GM19035 (cell line): ENCODE data around the gene NUTM2A.
A peak's percentile ranks its signal among the peaks of the same experiment; 100 is the strongest.
"Not testable (repeated sequence)": the region's sequence is repeated elsewhere in the genome, so short reads cannot be mapped to it uniquely, and the experiment has no call there.

Experiments
- ATAC-seq: cut with Tn5 transposase; IDR thresholded peaks from one replicate; pipeline ENCODE4 v1.9.1; 2021; ENCODE audit not compliant: unreplicated experiment

Gene NUTM2A

GRCh38 chr10:87225148-87225547 lies at the start of gene NUTM2A:
Gene NUTM2A (plus strand): TSS chr10:87225448. CDS start chr10:87225831, 383 bp downstream.
- ATAC-seq: not testable (repeated sequence)

GRCh38 chr10:87177587-87177986 lies 47.7 kb upstream of the NUTM2A start:
- ATAC-seq: not testable (repeated sequence)

- not testable (repeated sequence) for ATAC-seq
Measured at GRCh38 chr10:87184421-87184820, 40.8 kb upstream of the NUTM2A start.

- not testable (repeated sequence) for ATAC-seq
Measured at GRCh38 chr10:87186016-87186415, 39.2 kb upstream of the NUTM2A start.

GRCh38 chr10:87187573-87187972 lies 37.7 kb upstream of the NUTM2A start:
- not testable (repeated sequence) for ATAC-seq

GRCh38 chr10:87191841-87192240 lies 33.4 kb upstream of the NUTM2A start:
- ATAC-seq: not testable (repeated sequence)

DNA sequence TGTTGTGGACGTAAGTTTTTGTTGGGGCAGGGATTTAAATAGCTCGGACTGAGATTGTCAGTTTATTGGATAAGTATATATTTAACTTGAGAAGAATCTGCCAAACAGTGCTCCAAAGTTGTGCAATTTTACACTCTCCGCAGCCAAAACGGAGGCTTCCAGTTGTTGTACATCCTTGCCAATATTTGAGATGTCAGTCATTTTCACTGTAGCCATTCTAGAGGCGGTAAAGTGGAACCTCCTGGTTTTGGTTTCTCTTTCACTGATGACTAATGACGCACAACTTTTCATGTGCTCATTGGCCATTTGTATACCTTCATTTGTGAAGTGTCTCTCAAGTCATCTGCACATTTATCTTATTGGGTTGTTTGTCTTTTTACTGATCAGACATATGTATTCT lies 24.3 kb upstream of the NUTM2A start:
- ATAC-seq: peak; percentile 64

- ATAC-seq: not testable (repeated sequence)
Measured at GRCh38 chr10:87204801-87205200, 20.4 kb upstream of the NUTM2A start.

GRCh38 chr10:87206922-87207321 lies 18.3 kb upstream of the NUTM2A start:
- ATAC-seq: not testable (repeated sequence)

DNA sequence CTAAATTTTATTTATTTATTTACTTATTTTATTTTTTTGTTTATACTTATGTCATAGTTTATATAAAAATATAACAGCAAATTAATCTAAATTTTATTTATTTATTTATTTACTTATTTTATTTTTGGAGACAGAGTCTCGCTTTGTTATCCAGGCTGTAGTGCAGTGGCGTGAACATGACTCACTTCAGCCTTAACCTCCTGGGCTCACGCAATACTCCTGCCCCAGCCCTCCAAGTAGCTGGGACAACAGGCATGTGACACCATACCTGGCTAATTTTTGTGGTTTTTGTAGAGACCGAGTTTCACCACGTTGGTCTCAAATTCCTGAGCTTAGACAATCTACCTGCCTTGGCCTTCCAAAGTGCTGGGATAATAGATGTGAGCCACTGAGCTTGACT lies 14.9 kb upstream of the NUTM2A start:
- ATAC-seq: not testable (repeated sequence)

DNA sequence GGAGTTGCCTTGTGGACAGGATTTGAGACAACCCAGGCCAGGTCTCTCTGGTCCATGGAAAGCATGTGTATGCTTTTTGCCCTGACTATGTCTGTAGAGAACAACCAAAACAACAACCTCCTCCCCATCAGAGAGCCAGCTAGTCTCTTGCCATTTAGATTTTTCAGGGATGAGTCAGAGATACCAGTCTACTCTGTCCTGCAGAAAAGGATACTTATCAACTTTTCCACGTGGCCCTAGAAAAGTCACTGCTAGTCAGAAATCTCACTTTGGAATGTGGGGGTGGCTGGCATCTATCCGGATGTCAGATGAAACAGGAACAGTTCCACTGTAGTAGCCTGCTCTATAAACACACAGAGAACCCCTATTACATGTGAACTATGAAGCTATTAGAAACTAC lies 13.4 kb upstream of the NUTM2A start:
- ATAC-seq: not testable (repeated sequence)

- not testable (repeated sequence) for ATAC-seq
Measured at GRCh38 chr10:87213150-87213765, 12.0 kb upstream of the NUTM2A start.

DNA sequence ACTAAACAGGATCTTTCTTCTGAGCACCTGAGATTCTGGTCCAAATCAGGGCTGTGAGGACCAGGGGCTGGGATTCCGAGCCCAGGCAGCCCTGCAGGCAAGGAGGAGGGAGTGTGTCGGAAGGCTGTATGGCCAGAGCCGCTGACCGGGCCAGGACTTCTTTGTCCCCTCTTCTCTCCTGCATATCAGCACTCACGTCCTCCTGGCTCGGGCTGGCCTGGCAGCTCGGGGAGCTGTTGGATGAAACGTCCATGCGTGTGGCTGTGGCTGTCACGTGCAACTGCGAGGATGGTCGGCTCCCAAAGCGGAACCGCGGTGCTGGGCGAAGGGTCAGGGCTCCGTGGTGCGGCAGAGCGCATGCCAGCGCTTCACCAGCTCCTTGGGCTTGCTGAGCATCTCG lies 11.4 kb upstream of the NUTM2A start:
- not testable (repeated sequence) for ATAC-seq

DNA sequence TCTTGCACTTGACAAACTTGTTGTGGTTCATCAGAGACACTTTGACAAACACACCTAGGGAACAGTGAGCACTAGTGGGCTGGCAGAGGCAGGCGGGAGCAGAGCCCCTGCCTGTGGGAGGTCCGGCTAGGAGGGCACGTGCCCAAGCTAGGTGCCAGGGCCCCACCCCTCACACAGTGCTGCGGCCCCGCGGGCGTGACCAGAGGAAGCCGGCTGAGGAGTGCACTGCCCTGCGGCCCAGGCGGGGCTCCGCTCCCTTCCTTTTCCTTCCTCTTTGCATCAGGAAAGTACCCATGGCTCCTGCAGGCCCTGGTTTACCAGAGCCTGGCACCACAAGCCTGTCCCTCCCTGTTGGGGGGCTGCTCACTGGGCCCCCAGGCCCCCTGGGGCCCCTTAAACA lies 9.1 kb upstream of the NUTM2A start:
- ATAC-seq: not testable (repeated sequence)

- not testable (repeated sequence) for ATAC-seq
Measured at GRCh38 chr10:87219370-87219769, 5.9 kb upstream of the NUTM2A start.

- not testable (repeated sequence) for ATAC-seq
Measured at GRCh38 chr10:87222789-87223188, 2.5 kb upstream of the NUTM2A start.

GRCh38 chr10:87228247-87228646 lies 3.0 kb downstream of the NUTM2A start:
- not testable (repeated sequence) for ATAC-seq

- not testable (repeated sequence) for ATAC-seq
Measured at GRCh38 chr10:87229211-87229610, 4.0 kb downstream of the NUTM2A start.

GRCh38 chr10:87234854-87235253 lies 9.6 kb downstream of the NUTM2A start:
- ATAC-seq: not testable (repeated sequence)

DNA sequence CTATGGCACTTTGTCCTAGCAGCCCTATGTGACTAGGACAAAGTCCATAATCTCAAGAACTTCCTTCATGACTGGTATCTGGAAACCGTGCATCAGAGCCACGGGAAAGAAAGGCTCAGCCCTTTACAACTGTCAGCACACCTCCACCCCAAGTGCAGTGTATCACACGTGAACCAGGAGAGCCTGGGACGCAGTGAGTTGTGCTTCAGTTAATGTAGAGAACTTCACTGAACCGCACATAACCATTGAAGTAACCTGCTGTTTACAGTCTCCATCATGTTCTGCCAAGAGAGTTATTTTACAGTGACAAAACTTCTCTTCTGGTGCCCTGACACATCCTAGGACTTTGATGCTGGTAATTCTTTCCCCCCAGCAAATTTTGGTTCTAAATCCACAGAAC lies 12.0 kb downstream of the NUTM2A start:
- not testable (repeated sequence) for ATAC-seq

DNA sequence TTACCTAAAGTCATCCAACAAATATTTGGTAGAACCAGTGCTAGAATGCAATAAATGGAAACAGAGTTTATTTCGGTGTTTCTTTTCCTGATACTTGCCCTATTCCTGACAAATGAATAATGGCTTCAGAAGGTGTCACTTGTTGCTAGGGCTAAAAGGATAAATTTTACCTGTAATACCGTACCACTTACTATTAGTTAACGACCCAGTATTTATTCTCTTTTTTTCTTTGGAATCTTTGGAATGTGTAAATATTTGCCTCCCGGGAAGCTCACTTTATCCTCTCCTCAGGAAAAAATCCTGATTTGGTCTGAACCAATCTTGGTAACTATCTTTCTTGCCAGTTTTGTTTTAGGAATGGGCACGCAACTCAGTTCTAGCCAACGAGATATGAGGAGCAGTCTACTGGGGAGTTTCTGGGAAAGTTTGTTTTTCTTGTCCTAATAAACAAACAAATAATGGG lies 14.1 kb downstream of the NUTM2A start:
- ATAC-seq: not testable (repeated sequence)

DNA sequence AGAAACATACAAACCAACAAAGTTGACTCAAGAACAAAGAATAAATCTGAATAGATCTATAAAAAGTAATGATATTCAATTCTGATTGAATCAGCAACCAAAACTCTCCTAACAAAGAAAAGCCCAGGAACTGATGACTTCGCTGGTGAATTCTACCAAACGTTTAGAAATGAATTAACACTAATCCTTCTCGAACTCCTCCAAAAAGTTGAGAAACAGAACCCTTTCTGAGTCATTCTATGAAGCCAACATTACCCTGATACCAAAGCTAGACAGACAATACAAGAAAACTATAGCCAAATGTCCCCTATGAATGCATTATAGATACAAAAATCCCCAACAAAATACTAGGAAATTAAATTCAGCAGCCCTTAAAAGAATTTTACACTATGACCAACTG lies 16.9 kb downstream of the NUTM2A start:
- ATAC-seq: not testable (repeated sequence)

- ATAC-seq: not testable (repeated sequence)
Measured at GRCh38 chr10:87247335-87247734, 22.1 kb downstream of the NUTM2A start.
